Measurements from ENCODE around the gene GPR35. TPM values are rescaled to one million over a fixed set of nuclear protein-coding genes. Genes with fewer than 3 reads are reported as not detected.
"Not testable (repeated sequence)": the region's sequence is repeated elsewhere in the genome, so short reads cannot be mapped to it uniquely, and the experiment has no call there.

Gene GPR35
- total RNA-seq, 4 donors from 2014 or later, result 0.51 to 7.9 (median 1.7) TPM; not detected in 1

DNA sequence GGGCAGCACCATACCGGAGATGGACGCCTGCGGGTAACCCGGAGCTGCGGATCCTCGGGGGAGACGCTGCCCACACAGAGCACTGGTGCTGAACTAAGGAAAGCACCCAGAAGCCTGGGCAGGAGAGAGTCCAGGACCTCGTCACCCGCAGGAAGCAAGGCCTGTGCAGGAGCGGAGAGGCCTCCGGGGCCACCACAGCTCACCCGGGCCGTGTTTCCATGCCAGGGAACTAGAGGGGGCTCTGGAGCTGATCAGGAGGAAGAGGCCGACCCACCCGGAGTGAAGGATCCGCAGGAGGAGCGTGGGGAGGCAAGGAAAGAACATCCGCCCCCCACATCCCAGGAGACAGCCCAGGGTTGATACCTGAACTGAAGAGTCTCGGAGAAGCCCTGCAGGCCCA, 53.6 kb downstream of the GPR35 start:
- not testable (repeated sequence) for H3K27me3 ChIP-seq, H3K36me3 ChIP-seq, H3K9me3 ChIP-seq

DNA sequence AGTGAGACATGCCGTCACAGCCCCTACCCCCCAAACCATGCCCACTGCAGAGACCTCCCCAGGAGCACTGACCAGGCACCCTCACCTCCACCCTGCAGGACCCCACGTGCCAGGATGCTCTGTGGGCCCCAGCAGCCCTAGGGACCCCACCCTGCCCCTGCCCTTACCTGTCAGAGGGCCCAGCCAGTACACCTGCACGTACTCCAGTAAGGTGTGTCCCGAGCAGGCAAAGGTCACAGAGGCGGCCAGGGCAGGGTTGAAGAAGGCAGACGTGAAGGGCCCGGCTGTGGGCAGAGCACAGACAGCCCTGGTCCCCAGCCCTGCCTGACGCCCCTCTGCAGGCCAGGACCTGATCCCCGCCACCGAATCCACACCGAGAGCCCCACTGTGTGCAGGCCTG, 54.9 kb downstream of the GPR35 start:
- H3K4me1 ChIP-seq; intact Hi-C loops (cut with DNase I; ENCODE audit: low total_unique reads); H3K4me3 ChIP-seq; H3K36me3 ChIP-seq; H3K27me3 ChIP-seq; DNase-seq; H3K27ac ChIP-seq; H3K9me3 ChIP-seq: not testable (repeated sequence)

More for the DNA sequence above, 53.6 kb downstream of the GPR35 start:
- DNase-seq; H3K4me3 ChIP-seq; intact Hi-C loops (cut with DNase I; ENCODE audit: low total_unique reads); H3K27ac ChIP-seq; H3K4me1 ChIP-seq: not testable (repeated sequence)

Small RNAs within 50 kb of the gene (small RNA-seq; reads per million reads assigned to genes)
- gene AC011298.3, result not detected

Other genes with a start within 250 kb of the GPR35 start
- gene GPC1, start 189.8 kb upstream of the GPR35 start, total RNA-seq, result 10 to 100 TPM in 3 of 4 donors, under 1 TPM in 1; 0.88 to 62.2 (median 43.4) TPM
- gene ANKMY1, start 67.5 kb upstream of the GPR35 start, total RNA-seq, result 10 to 100 TPM; 13.3 to 40.8 (median 22.0) TPM
- 1 to 10 TPM in 3 of 4 donors, under 1 TPM in 1; 0.26 to 3.7 (median 2.6) TPM for gene DUSP28, start 65.1 kb upstream of the GPR35 start, total RNA-seq
- 10 to 100 TPM in 2 of 4 donors, 1 to 10 TPM in 2; 7.2 to 38.7 (median 14.4) TPM for gene RNPEPL1, start 57.0 kb upstream of the GPR35 start, total RNA-seq
- gene CAPN10, start 38.7 kb upstream of the GPR35 start, total RNA-seq, result 10 to 100 TPM in 3 of 4 donors, 1 to 10 TPM in 1; 2.8 to 39.6 (median 21.6) TPM
- not detected for gene AQP12B, start 57.4 kb downstream of the GPR35 start, total RNA-seq
- not detected for gene AQP12A, start 66.4 kb downstream of the GPR35 start, total RNA-seq
- 10 to 100 TPM in 1 of 4 donors, under 1 TPM in 1, not detected in 2; 0.37 to 12.9 TPM for gene KIF1A, start 194.7 kb downstream of the GPR35 start, total RNA-seq
- gene AGXT, start 243.3 kb downstream of the GPR35 start, total RNA-seq, result not detected